ENCODE data around the gene CAMK2N2.

DNA sequence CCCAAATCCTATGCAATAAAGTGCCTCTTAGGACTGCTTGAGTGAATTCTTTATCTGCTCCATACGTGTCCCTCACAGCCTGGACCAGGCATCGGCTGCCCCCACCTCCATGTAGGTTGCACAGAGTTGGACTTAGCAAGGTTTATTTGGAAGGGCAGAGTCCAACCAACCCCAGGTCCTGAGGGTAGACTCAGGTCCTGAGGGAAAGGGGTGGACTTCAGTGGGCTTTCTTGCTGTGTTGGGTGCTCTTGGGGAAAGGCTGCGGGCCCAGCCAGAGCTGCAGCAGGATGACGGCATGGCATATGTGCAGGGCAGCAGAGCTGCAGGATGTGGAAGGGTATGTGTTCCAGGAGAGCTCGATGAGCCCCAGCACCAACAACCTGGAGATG lies 19.1 kb downstream of the CAMK2N2 start:
- TF ChIP-seq, protein P1, sequence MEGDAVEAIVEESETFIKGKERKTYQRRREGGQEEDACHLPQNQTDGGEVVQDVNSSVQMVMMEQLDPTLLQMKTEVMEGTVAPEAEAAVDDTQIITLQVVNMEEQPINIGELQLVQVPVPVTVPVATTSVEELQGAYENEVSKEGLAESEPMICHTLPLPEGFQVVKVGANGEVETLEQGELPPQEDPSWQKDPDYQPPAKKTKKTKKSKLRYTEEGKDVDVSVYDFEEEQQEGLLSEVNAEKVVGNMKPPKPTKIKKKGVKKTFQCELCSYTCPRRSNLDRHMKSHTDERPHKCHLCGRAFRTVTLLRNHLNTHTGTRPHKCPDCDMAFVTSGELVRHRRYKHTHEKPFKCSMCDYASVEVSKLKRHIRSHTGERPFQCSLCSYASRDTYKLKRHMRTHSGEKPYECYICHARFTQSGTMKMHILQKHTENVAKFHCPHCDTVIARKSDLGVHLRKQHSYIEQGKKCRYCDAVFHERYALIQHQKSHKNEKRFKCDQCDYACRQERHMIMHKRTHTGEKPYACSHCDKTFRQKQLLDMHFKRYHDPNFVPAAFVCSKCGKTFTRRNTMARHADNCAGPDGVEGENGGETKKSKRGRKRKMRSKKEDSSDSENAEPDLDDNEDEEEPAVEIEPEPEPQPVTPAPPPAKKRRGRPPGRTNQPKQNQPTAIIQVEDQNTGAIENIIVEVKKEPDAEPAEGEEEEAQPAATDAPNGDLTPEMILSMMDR (IDR thresholded peaks at IDR 0.05; ENCODE audit: low read length), result no peak
- TF ChIP-seq EZH2 (IDR thresholded peaks at IDR 0.05; ENCODE audit: borderline replicate concordance, low read length), result no peak

Measured in OCI-LY1 (cell line).